Dedifferentiated amniotic fluid mesenchymal stem cell (primary cell): ENCODE results near the gene CBLL1.

Source experiments
- DNase-seq: peaks from one replicate; pipeline ENCODE4 v3.0.0-alpha.2; 2016; ENCODE audit errors: extremely low spot score

The CBLL1 gene, protein sequence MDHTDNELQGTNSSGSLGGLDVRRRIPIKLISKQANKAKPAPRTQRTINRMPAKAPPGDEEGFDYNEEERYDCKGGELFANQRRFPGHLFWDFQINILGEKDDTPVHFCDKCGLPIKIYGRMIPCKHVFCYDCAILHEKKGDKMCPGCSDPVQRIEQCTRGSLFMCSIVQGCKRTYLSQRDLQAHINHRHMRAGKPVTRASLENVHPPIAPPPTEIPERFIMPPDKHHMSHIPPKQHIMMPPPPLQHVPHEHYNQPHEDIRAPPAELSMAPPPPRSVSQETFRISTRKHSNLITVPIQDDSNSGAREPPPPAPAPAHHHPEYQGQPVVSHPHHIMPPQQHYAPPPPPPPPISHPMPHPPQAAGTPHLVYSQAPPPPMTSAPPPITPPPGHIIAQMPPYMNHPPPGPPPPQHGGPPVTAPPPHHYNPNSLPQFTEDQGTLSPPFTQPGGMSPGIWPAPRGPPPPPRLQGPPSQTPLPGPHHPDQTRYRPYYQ

DNA sequence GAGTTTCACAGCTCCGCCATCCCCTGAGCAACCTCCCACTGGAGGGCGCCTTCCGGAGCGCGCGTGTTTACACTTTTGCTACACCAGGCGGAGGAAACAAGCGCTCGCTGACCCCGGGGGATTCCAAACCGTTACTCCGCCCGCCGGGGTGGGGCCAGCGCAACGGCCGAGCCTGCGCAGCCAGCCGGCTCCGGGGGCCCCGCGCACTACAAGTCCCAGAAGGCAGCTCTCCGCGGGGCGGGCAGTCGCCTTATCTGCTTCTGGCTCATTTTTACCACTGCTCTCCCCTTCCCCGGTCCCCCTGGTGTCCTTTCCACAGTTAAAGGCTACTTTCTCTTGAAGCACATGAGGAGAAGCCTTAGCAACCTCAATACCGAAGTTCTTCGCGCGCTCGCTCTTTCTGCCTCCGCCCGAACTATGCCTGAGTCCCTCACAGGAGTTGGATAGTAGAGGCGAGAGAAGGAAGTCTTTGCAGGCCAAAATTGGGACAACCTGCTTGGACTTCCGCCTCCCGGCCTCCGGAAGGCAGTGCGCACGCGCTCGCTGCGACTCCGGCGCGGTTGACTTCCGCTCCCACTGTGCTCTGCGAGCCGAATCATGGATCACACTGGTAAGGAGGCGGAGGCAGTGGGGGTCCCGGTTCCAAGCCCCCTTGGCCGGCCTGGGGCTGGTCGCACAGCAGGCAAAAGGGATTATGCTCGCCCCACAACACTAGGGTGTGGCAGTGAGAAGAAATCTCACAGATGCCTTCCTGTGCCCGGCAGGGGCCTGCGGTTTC, at the start of gene CBLL1:
CBLL1 (plus strand) TSS at position 576 of the 778 bp plus-strand sequence; CDS start at position 598, 22 bp downstream.
- DNase-seq: peak; percentile 94

- DNase-seq: no peak
Observed at GRCh38 chr7:107694386-107694785, 49.6 kb upstream of the CBLL1 start.

DNA sequence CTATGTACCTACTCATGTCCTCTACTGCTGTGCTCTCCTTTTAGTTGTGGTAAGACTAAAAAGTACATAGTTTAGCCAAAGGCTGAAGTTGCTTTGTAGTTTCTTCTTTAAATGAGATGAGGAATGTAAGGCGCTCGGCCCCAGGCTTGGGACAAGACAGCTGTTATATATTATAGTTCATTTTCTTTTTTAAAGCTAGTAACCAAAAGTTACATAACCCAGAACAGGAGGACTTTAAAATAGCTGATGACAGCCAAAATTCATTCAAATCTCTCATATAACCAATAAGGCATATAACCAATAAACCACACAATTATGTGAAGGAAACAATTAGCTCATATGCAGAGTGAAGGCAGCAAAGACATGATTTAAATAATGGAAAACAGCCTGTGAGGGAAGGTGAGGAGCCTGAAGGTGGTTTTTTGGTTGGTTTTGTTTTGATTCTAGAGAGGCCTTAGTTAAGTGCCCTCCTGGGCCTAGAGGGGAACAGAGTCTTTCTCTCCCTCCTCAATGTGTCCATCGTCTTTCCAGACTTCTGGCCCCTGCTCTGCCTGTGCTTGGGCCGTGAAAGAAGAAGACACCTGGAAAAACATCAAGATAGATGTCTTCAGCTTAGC, 47.5 kb upstream of the CBLL1 start:
- DNase-seq: no peak

DNA sequence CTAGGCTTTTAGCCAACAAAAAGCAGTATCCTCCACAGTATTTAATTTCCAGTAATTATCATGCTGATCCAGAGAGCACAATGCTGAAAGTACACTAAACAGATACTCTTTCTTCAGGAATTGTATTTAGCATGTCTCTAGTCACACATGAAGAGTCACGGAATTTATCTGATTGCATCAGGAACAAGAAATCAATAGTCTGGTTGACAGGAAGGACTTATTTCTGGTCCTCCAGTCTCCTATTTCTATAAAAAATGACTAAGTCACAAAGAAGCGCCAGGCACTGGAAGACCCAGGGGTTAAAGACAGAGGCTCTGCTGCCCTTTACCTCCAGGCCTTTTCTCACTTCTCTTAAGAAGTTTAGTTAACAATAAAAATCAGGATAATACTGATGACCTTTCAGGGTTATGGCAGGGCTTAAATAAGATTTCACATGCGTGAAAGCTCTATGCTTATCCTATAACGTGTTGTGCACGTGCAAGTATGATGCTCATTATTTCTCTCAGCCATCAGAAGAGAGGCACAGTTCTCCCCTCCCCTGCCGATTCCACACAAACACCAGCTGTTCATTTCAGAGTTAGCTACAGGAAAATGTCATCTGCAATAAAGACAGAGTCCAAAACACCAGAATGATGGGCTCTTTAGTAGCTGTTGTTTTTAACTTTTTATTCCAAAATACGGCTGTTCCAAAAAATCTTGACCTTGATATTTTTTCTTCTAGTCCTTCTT, 46.5 kb upstream of the CBLL1 start:
- DNase-seq: no peak

GRCh38 chr7:107700570-107700969, 43.4 kb upstream of the CBLL1 start:
- DNase-seq: no peak

GRCh38 chr7:107701191-107701590, 42.8 kb upstream of the CBLL1 start:
- no peak for DNase-seq

- no peak for DNase-seq
Observed at GRCh38 chr7:107703219-107703618, 40.7 kb upstream of the CBLL1 start.

GRCh38 chr7:107703872-107704271, 40.1 kb upstream of the CBLL1 start:
- no peak for DNase-seq

DNA sequence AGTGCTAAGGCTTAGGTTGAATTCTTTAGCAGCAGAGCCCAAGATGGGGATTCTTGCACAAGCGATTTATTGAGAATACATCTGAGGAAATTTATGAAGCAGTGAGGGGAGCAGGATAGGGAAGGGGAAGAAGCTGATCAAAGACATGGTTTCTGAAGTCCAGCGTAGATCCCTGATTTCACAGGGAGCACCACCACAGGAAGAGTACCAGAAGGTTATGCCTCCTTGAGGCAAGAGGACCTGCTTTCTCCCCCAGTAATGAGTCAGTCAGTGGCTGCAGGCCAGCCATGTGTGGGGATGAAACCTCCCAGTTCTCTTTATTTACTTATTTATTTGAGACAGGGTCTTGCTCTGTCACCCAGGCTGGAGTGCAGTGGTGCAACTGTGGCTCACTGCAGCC, 35.0 kb upstream of the CBLL1 start:
- DNase-seq: no peak

- no peak for DNase-seq
Observed at GRCh38 chr7:107711301-107711700, 32.6 kb upstream of the CBLL1 start.

- no peak for DNase-seq
Observed at GRCh38 chr7:107712025-107712424, 31.9 kb upstream of the CBLL1 start.

- no peak for DNase-seq
Observed at GRCh38 chr7:107712896-107713295, 31.0 kb upstream of the CBLL1 start.

DNA sequence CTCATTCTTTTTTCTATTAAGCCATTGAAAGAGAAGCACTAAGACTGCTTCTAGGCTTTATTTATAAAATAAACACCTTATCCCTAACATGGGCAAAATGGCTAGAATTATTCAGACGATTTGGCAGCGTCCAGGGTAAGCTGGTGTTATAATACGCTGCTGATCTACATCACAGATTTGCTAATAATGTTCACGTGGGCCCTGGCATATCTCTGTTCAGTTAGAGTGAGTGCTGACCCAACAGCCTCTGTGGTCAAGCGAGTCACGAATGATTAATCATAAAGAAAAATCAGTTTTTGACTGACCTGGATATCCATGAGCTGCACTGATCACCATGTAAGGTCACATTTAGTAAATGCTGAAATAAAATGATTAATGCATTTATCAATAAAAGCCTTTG, 28.4 kb upstream of the CBLL1 start:
- DNase-seq: no peak

- DNase-seq: no peak
Observed at GRCh38 chr7:107718456-107719193, 25.3 kb upstream of the CBLL1 start.

DNA sequence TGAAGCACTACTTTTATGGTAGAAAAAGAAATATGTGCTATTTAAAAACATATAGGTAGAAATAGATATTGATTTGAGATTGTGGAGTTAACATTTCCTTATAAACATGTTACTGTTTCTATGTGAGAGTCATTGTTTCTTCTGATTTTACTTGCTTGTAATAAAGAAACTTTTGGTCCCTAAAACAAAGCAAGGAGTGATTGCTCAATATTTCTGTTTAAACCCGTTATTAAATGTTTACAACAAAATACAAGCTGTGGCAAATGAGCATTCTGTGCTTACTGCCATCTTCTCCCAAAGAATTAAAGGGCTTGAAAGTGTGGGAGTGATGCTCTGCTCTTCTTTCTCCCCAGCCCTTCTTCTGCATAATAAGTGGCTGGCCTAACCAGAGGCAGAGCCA, 22.7 kb upstream of the CBLL1 start:
- no peak for DNase-seq

- DNase-seq: no peak
Observed at GRCh38 chr7:107723255-107723654, 20.7 kb upstream of the CBLL1 start.

DNA sequence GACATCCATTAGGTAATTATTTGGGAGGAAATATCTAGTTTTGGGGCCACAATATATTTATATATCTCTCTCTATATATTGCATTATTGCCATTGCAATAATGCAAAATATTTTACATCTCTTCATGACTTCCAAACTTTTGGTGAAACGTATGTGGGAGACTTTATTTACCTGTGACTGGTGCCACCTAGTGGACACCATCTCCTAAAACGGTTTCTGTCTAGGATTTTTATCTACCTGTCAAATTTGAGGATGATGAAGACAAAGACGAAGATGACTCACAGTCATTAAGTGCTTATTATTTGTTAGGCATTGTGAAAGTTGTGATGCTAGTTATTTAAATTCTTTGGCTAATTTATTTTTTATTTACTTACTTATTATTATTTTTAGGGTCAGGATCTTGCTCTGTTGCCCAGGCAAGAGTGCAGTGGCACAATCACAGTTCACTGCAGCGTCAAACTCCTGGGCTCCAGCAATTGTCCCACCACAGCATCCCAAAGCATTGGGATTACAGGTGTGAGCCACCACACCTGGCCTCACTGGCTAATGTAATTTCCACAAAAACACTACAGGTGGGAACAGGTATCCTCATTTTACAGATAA, 18.7 kb upstream of the CBLL1 start:
- peak; percentile 46 for DNase-seq

DNA sequence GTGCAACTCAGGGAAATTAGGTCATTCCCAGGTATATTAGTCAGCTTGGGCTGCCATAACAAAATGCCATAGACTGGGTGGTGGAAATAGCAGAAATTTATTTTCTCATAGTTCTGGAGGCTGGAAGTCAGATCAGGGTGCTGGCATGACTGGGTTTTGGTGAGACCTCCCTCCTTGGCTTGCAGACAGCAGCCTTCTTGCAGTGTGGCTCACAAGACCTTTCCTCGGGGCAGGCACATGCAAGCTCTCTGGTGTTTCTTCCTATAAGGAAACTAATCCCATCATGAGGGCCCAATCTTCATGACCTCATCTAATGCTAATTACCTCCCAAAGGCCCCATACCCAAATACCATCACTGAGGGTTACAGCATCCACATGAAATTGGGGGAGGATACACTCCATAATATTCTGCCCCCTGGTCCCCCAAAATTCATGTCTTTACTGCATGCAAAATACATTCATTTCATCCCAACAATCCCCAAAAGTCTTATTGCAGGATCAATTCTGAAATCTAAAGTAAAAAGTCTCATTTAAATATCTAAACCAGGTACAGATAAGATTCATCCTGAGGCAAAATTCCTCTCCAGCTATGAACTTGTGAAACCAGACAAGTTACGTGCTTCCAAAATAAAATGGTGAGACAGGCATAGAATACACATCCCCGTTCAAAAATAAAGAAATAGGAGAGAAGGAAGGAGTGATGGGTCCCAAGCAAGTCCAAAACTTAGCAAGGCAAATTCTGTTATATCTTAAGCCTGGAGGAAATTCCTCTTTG, 17.4 kb upstream of the CBLL1 start:
- DNase-seq: no peak

GRCh38 chr7:107728276-107728675, 15.7 kb upstream of the CBLL1 start:
- no peak for DNase-seq
